GM21737 (cell line): ENCODE measurements around the gene MICAL1.
"Not testable (repeated sequence)": the region's sequence is repeated elsewhere in the genome, so short reads cannot be mapped to it uniquely, and the experiment has no call there.

Source experiments
- ATAC-seq: cut with Tn5 transposase; IDR thresholded peaks from one replicate; pipeline ENCODE4 v1.9.1; 2021; ENCODE audit warnings: mild to moderate bottlenecking, moderate library complexity; ENCODE audit not compliant: unreplicated experiment

MICAL1 gene

GRCh38 chr6:109478222-109478805 lies 22.7 kb upstream of the MICAL1 start:
- ATAC-seq, result no peak

GRCh38 chr6:109477725-109478124 lies 22.2 kb upstream of the MICAL1 start:
- peak; percentile 54 for ATAC-seq

GRCh38 chr6:109477184-109477583 lies 21.6 kb upstream of the MICAL1 start:
- no peak for ATAC-seq

- ATAC-seq, result no peak
Measured at GRCh38 chr6:109475625-109476024, 20.1 kb upstream of the MICAL1 start.

GRCh38 chr6:109474995-109475394 lies 19.4 kb upstream of the MICAL1 start:
- no peak for ATAC-seq

GRCh38 chr6:109473120-109473519 lies 17.5 kb upstream of the MICAL1 start:
- no peak for ATAC-seq

- no peak for ATAC-seq
Measured at GRCh38 chr6:109472132-109472995, 16.8 kb upstream of the MICAL1 start.

- ATAC-seq, result no peak
Measured at GRCh38 chr6:109471105-109471810, 15.7 kb upstream of the MICAL1 start.

- ATAC-seq, result no peak
Measured at GRCh38 chr6:109469591-109470189, 14.1 kb upstream of the MICAL1 start.

- ATAC-seq, result no peak
Measured at GRCh38 chr6:109467696-109468095, 12.1 kb upstream of the MICAL1 start.

GRCh38 chr6:109466212-109466923 lies 10.8 kb upstream of the MICAL1 start:
- ATAC-seq, result no peak

- ATAC-seq, result no peak
Measured at GRCh38 chr6:109465772-109466171, 10.2 kb upstream of the MICAL1 start.

- ATAC-seq, result no peak
Measured at GRCh38 chr6:109461733-109462526, 6.4 kb upstream of the MICAL1 start.

GRCh38 chr6:109461205-109461604 lies 5.6 kb upstream of the MICAL1 start:
- not testable (repeated sequence) for ATAC-seq

GRCh38 chr6:109460161-109460829 lies 4.7 kb upstream of the MICAL1 start:
- ATAC-seq, result no peak

- peak; percentile 25 for ATAC-seq
Measured at GRCh38 chr6:109458774-109459531, 3.4 kb upstream of the MICAL1 start.

- no peak for ATAC-seq
Measured at GRCh38 chr6:109457562-109457996, 2.0 kb upstream of the MICAL1 start.

- no peak for ATAC-seq
Measured at GRCh38 chr6:109456710-109457561, 1.4 kb upstream of the MICAL1 start.
